ENCODE results near the gene PANK2. TPM values are rescaled to one million over a fixed set of nuclear protein-coding genes. Genes with fewer than 3 reads are reported as not detected.

PANK2 gene
- total RNA-seq, 1 donor from 2014 or later: 29.9 TPM

GRCh38 chr20:3846740-3847428, 42.3 kb upstream of the PANK2 start, which contains the start of gene MAVS:
Gene MAVS, plus strand, starts transcription at chr20:3846834. Its CDS starts 7,791 bp downstream, at chr20:3854625.
- no peak for DNase-seq (ENCODE audit: low read depth)
- H3K36me3 ChIP-seq (ENCODE audit: control insufficient read depth, insufficient read depth, low read length): no peaks in the 10 kb centered on the region
- H3K4me3 ChIP-seq (ENCODE audit: low read depth, low read length): peak within 1 kb of the TSS; percentile 76
- no peaks in the 10 kb centered on the region for H3K27me3 ChIP-seq (ENCODE audit: control insufficient read depth, insufficient read depth, low read length)
- TF ChIP-seq CTCF (IDR thresholded peaks at IDR 0.05; ENCODE audit: insufficient read depth, low read length, poor library complexity, severe bottlenecking): no peak

GRCh38 chr20:3847429-3847940, 41.7 kb upstream of the PANK2 start:
- TF ChIP-seq CTCF (IDR thresholded peaks at IDR 0.05; ENCODE audit: insufficient read depth, low read length, poor library complexity, severe bottlenecking): no peak
- no peak for DNase-seq (ENCODE audit: low read depth)

GRCh38 chr20:3848565-3848964, 40.6 kb upstream of the PANK2 start:
- DNase-seq (ENCODE audit: low read depth): no peak
- Histone ChIP-seq H3K4me3 (ENCODE audit: low read depth, low read length) (no peak overlapping the region), H3K36me3 (ENCODE audit: control insufficient read depth, insufficient read depth, low read length) (no peaks in the 10 kb centered on the region), H3K27me3 (ENCODE audit: control insufficient read depth, insufficient read depth, low read length) (no peaks in the 10 kb centered on the region)
- TF ChIP-seq CTCF (IDR thresholded peaks at IDR 0.05; ENCODE audit: insufficient read depth, low read length, poor library complexity, severe bottlenecking): no peak

More at GRCh38 chr20:3847429-3847940, 41.7 kb upstream of the PANK2 start:
- H3K27me3 ChIP-seq (ENCODE audit: control insufficient read depth, insufficient read depth, low read length): no peaks in the 10 kb centered on the region
- H3K36me3 ChIP-seq (ENCODE audit: control insufficient read depth, insufficient read depth, low read length): no peaks in the 10 kb centered on the region
- H3K4me3 ChIP-seq (ENCODE audit: low read depth, low read length): peak overlapping the region; percentile 76

- Histone ChIP-seq H3K27me3 (ENCODE audit: control insufficient read depth, insufficient read depth, low read length) (no peaks in the 10 kb centered on the region), H3K4me3 (ENCODE audit: low read depth, low read length) (no peak overlapping the region), H3K36me3 (ENCODE audit: control insufficient read depth, insufficient read depth, low read length) (peaks cover 4% of the 10 kb centered on the region)
- DNase-seq (ENCODE audit: low read depth): no peak
- TF ChIP-seq CTCF (IDR thresholded peaks at IDR 0.05; ENCODE audit: insufficient read depth, low read length, poor library complexity, severe bottlenecking): no peak
Observed at GRCh38 chr20:3854462-3854871, 34.7 kb upstream of the PANK2 start.

- TF ChIP-seq CTCF (IDR thresholded peaks at IDR 0.05; ENCODE audit: insufficient read depth, low read length, poor library complexity, severe bottlenecking): no peak
- DNase-seq (ENCODE audit: low read depth): no peak
- Histone ChIP-seq H3K36me3 (ENCODE audit: control insufficient read depth, insufficient read depth, low read length) (peaks cover 9% of the 10 kb centered on the region), H3K4me3 (ENCODE audit: low read depth, low read length) (no peak overlapping the region), H3K27me3 (ENCODE audit: control insufficient read depth, insufficient read depth, low read length) (no peaks in the 10 kb centered on the region)
Observed at GRCh38 chr20:3857405-3857804, 31.8 kb upstream of the PANK2 start.
